Smooth muscle cell of the brain vasculature (primary cell): ENCODE results near the gene CYREN.
"Not testable (repeated sequence)": the region's sequence is repeated elsewhere in the genome, so short reads cannot be mapped to it uniquely, and the experiment has no call there.

Source experiments
- DNase-seq: peaks from one replicate; pipeline ENCODE4 v3.0.0-alpha.2; 2012; ENCODE audit warnings: low read depth, low spot score

The CYREN gene

DNA sequence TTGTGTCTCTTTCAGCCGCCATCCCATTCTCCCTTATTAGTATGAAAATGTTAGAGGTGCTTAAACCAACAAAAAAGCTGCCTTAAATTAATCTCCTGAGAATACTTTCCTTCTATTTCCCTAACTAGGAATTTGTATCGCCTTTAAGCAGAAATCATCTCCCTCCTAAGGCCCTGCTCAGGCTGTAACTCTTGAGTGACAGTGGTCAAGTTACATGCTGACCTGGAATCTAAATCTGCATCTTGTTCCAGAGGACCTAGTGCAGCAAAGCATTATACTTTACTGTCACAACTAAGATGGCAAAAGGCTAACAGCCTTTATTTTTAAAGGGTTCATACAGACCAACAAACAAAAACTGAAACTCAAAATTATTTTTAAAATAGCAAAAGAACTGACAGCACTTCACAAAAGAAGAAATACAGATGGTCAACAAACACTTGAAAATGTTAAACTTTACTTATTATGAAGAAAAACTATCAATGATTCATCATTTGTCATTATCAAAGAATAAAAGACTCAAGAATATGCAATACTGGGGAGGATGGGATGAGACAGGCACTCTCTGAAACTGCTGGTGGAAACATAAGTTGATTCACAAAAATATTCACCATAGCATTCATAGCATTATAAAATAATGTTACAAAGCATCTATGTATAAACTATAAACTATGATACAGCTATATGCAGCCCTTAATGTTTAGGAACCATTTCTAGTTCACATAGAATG lies 11.0 kb downstream of the CYREN start:
- DNase-seq: no peak

DNA sequence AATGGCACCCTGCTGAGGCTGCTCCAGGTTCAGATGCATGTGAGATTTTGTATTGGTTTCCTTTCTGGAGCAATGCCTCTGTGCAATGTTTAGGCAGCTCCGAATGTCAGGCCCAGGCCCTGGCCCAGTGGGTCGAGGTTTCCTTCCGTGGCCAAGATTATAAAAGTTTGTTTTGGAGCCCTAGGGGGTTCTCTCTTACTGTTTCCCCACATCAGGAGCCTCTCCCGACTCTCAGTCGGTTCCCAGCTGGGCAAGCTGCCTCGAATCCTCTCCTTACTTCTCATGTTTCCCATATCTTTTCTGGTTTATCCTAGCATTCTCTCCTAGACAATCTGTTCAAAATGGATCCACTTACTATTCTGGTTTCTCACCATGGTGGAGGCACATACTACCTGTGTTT lies 11.6 kb downstream of the CYREN start:
- DNase-seq: no peak

- no peak for DNase-seq
Observed at GRCh38 chr7:135158141-135158655, 12.3 kb downstream of the CYREN start.

DNA sequence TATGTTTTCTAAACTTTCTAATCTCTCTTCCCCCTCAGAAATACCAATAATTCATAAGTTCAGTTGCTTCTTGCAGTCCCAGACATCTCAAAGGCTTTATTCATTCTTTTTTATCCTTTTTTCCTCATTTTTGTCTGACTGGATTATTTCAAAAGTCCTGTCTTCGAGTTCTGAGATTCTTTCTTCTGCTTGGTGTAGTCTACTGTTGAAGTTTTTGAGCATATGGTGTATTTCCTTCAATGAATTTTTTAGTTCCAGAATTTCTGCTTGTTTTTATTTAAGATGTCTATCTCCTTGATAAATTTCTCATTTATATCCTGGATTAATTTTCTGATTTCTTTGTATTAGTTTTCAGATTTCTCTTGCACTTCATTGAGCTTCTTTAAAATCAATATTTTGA lies 14.2 kb downstream of the CYREN start:
- no peak for DNase-seq

DNA sequence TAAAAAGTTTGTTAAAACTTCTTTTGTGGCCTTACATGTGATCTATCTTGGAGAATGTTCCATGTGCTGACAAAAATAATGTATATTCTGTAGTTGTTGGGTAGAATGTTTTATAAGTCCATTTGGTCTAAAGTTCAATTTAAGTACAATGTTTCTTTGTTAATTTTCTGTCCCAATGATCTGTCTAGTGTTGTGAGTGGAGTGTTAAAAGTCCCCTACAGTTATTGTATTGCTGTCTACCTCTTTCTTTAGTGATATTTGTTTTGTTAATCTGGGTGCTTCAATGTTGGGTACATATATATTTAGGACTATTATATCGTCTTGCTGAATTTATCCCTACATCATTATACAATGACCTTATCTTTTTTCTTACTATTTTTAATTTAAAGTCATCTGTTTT lies 15.8 kb downstream of the CYREN start:
- DNase-seq: no peak

GRCh38 chr7:135152442-135152841 lies 18.1 kb downstream of the CYREN start:
- no peak for DNase-seq

- DNase-seq: no peak
Observed at GRCh38 chr7:135151533-135151932, 19.0 kb downstream of the CYREN start.

DNA sequence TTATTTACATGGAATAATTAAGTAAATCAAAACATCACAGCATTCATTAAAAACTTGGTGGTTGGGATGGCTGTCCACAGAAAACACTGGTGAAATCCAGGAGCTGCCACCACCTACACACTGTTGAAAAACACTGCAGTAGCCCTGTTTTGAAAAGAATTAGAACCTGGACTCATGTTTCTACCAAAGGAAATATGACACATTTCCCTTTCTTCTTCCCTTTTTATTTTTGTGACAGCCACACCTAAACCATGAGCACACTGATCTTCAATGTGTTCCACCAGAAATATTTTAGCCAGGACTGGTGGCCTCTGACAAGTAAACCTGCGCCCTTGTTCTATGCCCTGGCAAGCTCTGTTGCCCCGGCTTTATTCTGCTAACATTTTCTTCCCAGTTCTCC lies 19.4 kb downstream of the CYREN start:
- DNase-seq: no peak

DNA sequence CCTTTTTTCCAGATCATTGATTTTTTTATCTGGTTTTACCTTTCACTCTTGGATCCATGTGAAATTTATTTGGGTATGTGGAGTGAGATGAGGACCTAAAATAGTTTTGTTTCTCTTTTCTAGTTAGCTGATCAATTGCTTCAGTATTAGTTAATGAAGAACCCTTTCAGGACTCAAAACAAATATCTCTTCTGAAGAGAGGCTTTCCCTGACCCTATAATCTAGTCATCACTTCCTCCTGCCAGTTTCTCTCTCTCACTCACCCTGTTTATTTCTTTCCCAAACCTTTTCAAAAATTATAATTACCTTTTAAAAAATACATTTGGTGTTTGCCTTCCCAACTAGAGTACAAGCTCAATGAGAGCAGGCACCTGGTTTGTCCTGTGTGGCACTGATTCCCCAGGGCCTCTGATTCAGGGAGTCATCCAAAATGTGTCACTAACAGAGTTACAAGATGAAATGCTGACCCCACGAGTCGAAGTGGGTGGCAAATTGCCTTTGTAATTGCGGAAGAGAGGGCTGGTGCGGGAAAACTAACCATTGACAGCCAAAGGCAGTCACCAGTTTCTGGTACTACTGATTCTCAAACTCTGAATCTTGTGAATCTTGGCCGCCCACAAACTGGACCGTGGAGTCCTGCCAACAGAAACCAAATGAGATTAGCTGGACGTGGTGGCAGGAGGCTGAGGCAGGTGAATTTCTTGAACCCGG lies 20.3 kb downstream of the CYREN start:
- no peak for DNase-seq

- DNase-seq: peak; percentile 43
Observed at GRCh38 chr7:135147899-135148721, 22.4 kb downstream of the CYREN start, which contains the start of gene TMEM140. TSS of gene TMEM140 (plus strand) at chr7:135148072. CDS start at chr7:135164442, 16,370 bp downstream.

- DNase-seq: no peak
Observed at GRCh38 chr7:135147341-135147898, 23.1 kb downstream of the CYREN start.

- DNase-seq: no peak
Observed at GRCh38 chr7:135143885-135144668, 26.4 kb downstream of the CYREN start.

DNA sequence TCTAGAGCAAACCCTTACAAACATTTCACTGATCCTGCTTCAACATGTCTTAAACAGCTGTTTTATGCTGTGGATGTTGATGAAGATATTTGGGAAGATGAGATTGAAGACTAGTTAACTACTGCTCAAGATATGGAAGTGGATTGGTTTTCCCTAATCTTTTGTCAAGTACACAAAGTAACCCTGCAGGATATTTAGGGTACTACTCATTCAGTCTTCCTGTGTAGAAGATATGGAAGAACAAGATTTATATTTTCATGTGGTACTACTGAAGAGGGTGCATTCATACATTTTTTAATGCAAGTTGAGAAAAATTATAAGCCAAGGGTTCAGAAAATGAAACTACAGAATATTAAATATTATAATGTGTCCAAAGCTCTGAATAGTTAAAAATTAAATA lies 40.9 kb downstream of the CYREN start:
- DNase-seq: no peak

DNA sequence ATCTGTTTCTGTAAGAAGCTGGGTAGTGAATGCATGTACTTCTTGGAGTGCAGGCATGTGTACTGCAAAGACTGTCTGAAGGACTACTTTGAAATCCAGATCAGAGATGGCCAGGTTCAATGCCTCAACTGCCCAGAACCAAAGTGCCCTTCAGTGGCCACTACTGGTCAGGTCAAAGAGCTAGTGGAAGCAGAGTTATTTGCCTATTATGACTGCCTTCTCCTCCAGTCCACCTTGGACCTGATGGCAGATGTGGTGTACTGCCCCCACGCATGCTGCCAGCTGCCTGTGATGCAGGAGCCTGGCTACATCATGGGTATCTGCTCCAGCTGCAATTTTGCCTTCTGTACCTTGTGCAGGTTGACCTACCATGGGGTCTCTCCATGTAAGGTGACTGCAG lies 41.6 kb downstream of the CYREN start:
- no peak for DNase-seq

- not testable (repeated sequence) for DNase-seq
Observed at GRCh38 chr7:135124631-135125030, 45.9 kb downstream of the CYREN start.

DNA sequence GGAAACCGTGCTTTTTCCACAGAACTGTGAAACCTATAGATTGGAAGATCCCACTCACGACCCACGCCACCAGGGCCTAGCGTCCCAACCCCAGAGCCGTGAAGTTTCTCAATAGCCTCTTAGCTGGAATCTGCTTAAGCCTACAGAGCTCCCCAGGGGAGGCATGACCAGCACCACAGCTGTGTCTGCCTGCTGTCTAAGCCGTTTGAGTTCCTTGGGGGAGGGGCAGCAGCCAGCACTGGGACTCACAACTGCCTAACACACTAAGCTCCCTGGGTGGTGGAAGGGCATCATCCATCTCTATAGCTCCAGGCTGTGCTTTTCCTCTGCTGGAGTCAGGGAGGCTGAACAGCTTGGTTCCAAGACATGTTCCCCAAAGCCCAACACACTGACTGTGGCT lies 48.6 kb downstream of the CYREN start:
- DNase-seq: no peak

DNA sequence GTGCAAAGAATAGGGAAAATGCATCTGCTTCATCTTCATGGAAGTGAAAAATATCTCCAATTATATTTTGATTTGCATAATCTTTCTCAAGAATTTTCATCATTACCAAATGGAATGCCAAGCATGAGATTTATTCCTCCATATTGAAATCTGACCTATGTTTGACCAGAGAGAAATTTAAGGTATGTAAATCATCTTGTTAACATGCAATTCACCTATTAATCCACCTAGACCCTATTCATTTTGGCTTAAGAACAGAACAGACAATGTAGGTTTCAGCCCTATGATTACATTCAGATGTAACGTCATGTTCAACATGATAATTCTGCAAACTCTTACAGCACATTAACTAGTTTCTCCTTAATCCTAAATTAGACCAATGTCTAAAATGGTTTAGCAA lies 53.4 kb downstream of the CYREN start:
- DNase-seq: no peak
